Hepatocyte (in vitro differentiated cells): ENCODE results near the gene COL4A1.

Experiments used
- EZH2phosphoT487 ChIP-seq: fragments of 200-600 bp; sonication (generic); IDR thresholded peaks from one replicate; pipeline ENCODE4 v1.6.1; 2018; ENCODE audit warnings: antibody characterized with exemption, mild to moderate bottlenecking, low read depth, moderate library complexity; ENCODE audit not compliant: unreplicated experiment, severe bottlenecking
- TF ChIP-seq, protein P1 (sequence below): fragments of 200-600 bp; sonication (generic); IDR thresholded peaks from 2 replicates; pipeline ENCODE4 v1.5.1; 2016; ENCODE audit warnings: antibody characterized with exemption, mild to moderate bottlenecking; ENCODE audit not compliant: poor library complexity

DNA sequence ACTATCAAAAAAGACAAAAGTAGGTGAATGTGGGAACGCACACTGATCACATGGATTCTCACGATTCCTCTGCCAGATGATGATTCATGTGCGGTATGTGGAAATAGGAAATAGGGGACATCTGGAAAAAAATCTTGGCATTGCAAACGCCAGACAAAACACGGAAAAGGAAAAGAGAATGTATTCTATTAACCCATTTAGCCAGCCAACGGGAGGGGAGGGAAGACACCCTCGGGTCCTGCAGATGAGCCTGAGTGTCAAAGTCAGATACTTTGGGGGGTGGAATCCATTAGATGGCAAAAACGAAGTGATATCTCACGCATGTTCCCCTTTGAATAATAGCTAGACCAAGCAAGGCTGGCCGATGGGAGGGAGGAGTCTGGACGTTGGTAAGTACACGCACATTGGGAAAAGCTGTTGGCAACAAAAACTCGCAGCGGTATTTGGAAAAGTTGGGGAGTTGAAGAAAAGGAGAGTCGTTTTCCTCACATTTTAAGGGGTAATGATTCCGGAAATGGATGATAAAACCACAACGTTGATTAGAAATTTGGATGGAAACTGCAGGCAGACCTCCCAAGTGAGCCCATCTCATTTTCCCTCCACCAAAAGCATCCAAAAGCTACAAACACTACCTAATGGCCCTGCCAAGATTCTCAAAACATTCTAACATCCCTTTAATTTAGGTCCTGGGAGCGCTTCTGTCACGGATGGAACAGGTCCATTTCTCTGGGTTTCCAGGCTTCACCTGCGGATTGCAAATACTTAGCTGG is 73.6 kb downstream of the COL4A1 start:
- no peak for TF ChIP-seq EZH2phosphoT487
- TF ChIP-seq, protein P1, sequence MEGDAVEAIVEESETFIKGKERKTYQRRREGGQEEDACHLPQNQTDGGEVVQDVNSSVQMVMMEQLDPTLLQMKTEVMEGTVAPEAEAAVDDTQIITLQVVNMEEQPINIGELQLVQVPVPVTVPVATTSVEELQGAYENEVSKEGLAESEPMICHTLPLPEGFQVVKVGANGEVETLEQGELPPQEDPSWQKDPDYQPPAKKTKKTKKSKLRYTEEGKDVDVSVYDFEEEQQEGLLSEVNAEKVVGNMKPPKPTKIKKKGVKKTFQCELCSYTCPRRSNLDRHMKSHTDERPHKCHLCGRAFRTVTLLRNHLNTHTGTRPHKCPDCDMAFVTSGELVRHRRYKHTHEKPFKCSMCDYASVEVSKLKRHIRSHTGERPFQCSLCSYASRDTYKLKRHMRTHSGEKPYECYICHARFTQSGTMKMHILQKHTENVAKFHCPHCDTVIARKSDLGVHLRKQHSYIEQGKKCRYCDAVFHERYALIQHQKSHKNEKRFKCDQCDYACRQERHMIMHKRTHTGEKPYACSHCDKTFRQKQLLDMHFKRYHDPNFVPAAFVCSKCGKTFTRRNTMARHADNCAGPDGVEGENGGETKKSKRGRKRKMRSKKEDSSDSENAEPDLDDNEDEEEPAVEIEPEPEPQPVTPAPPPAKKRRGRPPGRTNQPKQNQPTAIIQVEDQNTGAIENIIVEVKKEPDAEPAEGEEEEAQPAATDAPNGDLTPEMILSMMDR = no peak
